SK-N-SH treated with all-trans-retinoic acid at 6 μM for 48 hours (cell line): ENCODE results near the gene OR52A1.
"Not testable (repeated sequence)": the region's sequence is repeated elsewhere in the genome, so short reads cannot be mapped to it uniquely, and the experiment has no call there.

Experiments
- ATAC-seq: fragments of 200-7000 bp; cut with Tn5 transposase; 3 replicates; pipeline ENCODE4 v1.9.1; 2020; ENCODE audit warnings: mild to moderate bottlenecking, moderate library complexity
- ARNTL ChIP-seq: fragments of 450-650 bp; formaldehyde crosslinking; IDR thresholded peaks from 2 replicates; pipeline ENCODE4 v1.5.0; 2020; ENCODE audit warnings: low read depth, mild to moderate bottlenecking, moderate library complexity, borderline replicate concordance
- BACH2 ChIP-seq: fragments of 250-450 bp; sonication (Bioruptor Pico); IDR thresholded peaks from 2 replicates; pipeline ENCODE4 v1.9.0; 2021; ENCODE audit warnings: mild to moderate bottlenecking, borderline replicate concordance
- CSDC2 ChIP-seq: fragments of 250-450 bp; sonication (Bioruptor Pico); IDR thresholded peaks from 2 replicates; pipeline ENCODE4 v1.5.0; 2020; ENCODE audit warnings: mild to moderate bottlenecking, moderate library complexity
- GLIS3 ChIP-seq: fragments of 250-450 bp; sonication (Bioruptor Pico); IDR thresholded peaks from 2 replicates; pipeline ENCODE4 v1.5.0; 2020; ENCODE audit warnings: mild to moderate bottlenecking, moderate library complexity
- ISL1 ChIP-seq: fragments of 250-450 bp; sonication (Bioruptor Pico); IDR thresholded peaks from 2 replicates; pipeline ENCODE4 v2.1.2; 2022; ENCODE audit warnings: mild to moderate bottlenecking, moderate library complexity
- OSR1 ChIP-seq: fragments of 250-450 bp; sonication (Bioruptor Pico); IDR thresholded peaks from 2 replicates; pipeline ENCODE4 v1.8.0; 2022; ENCODE audit warnings: moderate library complexity, mild to moderate bottlenecking, inconsistent platforms
- PPARA ChIP-seq: fragments of 250-450 bp; sonication (Bioruptor Pico); IDR thresholded peaks from 2 replicates; pipeline ENCODE4 v1.5.0; 2020; ENCODE audit warnings: mild to moderate bottlenecking, borderline replicate concordance
- SNAI2 ChIP-seq: fragments of 250-450 bp; sonication (Bioruptor Pico); IDR thresholded peaks from 2 replicates; pipeline ENCODE4 v1.5.0; 2020; ENCODE audit warnings: mild to moderate bottlenecking, moderate library complexity
- TCF4 ChIP-seq: fragments of 250-450 bp; sonication (Bioruptor Pico); IDR thresholded peaks from 2 replicates; pipeline ENCODE4 v1.8.0; 2021; ENCODE audit warnings: mild to moderate bottlenecking, moderate library complexity, borderline replicate concordance
- TOX ChIP-seq: fragments of 250-450 bp; sonication (Bioruptor Pico); IDR thresholded peaks from 2 replicates; pipeline ENCODE4 v1.8.0; 2021; ENCODE audit warnings: mild to moderate bottlenecking, moderate library complexity, borderline replicate concordance
- ZC3H10 ChIP-seq: fragments of 250-450 bp; sonication (Bioruptor Pico); IDR thresholded peaks from 2 replicates; pipeline ENCODE4 v1.5.1; 2021; ENCODE audit warnings: mild to moderate bottlenecking, moderate library complexity
- ZFP3 ChIP-seq: fragments of 250-450 bp; sonication (Bioruptor Pico); IDR thresholded peaks from 2 replicates; pipeline ENCODE4 v1.5.0; 2020; ENCODE audit warnings: mild to moderate bottlenecking, moderate library complexity
- ZFP30 ChIP-seq: fragments of 450-650 bp; formaldehyde crosslinking; IDR thresholded peaks from 2 replicates; pipeline ENCODE4 v1.5.0; 2022; ENCODE audit warnings: mild to moderate bottlenecking, moderate library complexity
- ZNF565 ChIP-seq: fragments of 450-650 bp; formaldehyde crosslinking; conservative IDR thresholded peaks from 2 replicates; pipeline ENCODE4 v1.5.0; 2020; ENCODE audit warnings: low read depth, mild to moderate bottlenecking, moderate library complexity
- ZNF70 ChIP-seq: fragments of 450-650 bp; formaldehyde crosslinking; IDR thresholded peaks from 2 replicates; pipeline ENCODE4 v1.5.0; 2020; ENCODE audit warnings: mild to moderate bottlenecking, moderate library complexity
- ZNF8 ChIP-seq: fragments of 450-650 bp; formaldehyde crosslinking; IDR thresholded peaks from 2 replicates; pipeline ENCODE4 v1.5.0; 2020; ENCODE audit warnings: mild to moderate bottlenecking, moderate library complexity
- TF ChIP-seq, protein P1 (sequence below): fragments of 250-450 bp; sonication (Bioruptor Pico); IDR thresholded peaks from 2 replicates; pipeline ENCODE4 v1.8.0; 2021; ENCODE audit warnings: low read depth, mild to moderate bottlenecking, moderate library complexity, borderline replicate concordance
- TF ChIP-seq, protein P2 (sequence below): fragments of 250-450 bp; sonication (Bioruptor Pico); IDR thresholded peaks from 2 replicates; pipeline ENCODE4 v1.5.1; 2021; ENCODE audit warnings: mild to moderate bottlenecking, moderate library complexity
- TF ChIP-seq, protein P3 (sequence below): fragments of 250-450 bp; sonication (Bioruptor Pico); IDR thresholded peaks from 2 replicates; pipeline ENCODE4 v1.8.0; 2020; ENCODE audit warnings: mild to moderate bottlenecking, moderate library complexity, borderline replicate concordance
- TF ChIP-seq, protein P4 (sequence below): fragments of 250-450 bp; sonication (Bioruptor Pico); IDR thresholded peaks from 2 replicates; pipeline ENCODE4 v1.5.1; 2020; ENCODE audit warnings: low read depth, mild to moderate bottlenecking, moderate library complexity

OR52A1 gene

DNA sequence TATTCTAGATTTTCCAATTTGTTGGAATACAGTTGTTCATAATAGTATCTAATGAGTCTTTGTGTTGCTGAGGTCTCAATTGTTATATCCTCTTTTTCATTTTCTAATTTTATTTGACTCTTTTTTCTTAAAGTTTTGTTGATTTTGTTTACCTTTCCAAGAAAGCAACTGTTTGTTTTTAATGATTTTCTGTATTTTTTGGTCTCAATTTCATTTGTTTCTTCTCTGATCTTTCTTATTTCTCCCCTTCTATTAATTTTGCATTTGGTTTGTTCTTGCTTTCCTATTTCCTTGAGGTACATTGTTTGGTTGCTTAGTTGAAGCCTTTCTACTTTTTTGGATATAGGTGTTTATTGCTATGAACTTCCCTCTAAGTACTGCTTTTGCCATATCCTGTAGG, 5.2 kb upstream of the OR52A1 start:
- TF ChIP-seq ZNF8 (CRISPR knock-in tag): no peak
- no peak for TF ChIP-seq ZFP3
- no peak for TF ChIP-seq ISL1 (CRISPR knock-in tag)
- TF ChIP-seq ZNF70 (CRISPR knock-in tag): no peak
- no peak for TF ChIP-seq PPARA (CRISPR knock-in tag)
- TF ChIP-seq SNAI2 (CRISPR knock-in tag): no peak
- TF ChIP-seq TCF4: no peak
- no peak for TF ChIP-seq ARNTL (CRISPR knock-in tag)
- TF ChIP-seq, protein P1, sequence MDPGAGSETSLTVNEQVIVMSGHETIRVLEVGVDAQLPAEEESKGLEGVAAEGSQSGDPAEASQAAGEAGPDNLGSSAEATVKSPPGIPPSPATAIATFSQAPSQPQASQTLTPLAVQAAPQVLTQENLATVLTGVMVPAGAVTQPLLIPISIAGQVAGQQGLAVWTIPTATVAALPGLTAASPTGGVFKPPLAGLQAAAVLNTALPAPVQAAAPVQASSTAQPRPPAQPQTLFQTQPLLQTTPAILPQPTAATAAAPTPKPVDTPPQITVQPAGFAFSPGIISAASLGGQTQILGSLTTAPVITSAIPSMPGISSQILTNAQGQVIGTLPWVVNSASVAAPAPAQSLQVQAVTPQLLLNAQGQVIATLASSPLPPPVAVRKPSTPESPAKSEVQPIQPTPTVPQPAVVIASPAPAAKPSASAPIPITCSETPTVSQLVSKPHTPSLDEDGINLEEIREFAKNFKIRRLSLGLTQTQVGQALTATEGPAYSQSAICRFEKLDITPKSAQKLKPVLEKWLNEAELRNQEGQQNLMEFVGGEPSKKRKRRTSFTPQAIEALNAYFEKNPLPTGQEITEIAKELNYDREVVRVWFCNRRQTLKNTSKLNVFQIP (CRISPR knock-in tag): no peak
- no peak for TF ChIP-seq ZNF565
- TF ChIP-seq, protein P2, sequence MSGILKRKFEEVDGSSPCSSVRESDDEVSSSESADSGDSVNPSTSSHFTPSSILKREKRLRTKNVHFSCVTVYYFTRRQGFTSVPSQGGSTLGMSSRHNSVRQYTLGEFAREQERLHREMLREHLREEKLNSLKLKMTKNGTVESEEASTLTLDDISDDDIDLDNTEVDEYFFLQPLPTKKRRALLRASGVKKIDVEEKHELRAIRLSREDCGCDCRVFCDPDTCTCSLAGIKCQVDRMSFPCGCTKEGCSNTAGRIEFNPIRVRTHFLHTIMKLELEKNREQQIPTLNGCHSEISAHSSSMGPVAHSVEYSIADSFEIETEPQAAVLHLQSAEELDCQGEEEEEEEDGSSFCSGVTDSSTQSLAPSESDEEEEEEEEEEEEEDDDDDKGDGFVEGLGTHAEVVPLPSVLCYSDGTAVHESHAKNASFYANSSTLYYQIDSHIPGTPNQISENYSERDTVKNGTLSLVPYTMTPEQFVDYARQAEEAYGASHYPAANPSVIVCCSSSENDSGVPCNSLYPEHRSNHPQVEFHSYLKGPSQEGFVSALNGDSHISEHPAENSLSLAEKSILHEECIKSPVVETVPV: no peak
- TF ChIP-seq ZFP30 (CRISPR knock-in tag): no peak
- TF ChIP-seq CSDC2 (CRISPR knock-in tag): no peak
- TF ChIP-seq ZC3H10 (CRISPR knock-in tag): no peak
- no peak for ATAC-seq

DNA sequence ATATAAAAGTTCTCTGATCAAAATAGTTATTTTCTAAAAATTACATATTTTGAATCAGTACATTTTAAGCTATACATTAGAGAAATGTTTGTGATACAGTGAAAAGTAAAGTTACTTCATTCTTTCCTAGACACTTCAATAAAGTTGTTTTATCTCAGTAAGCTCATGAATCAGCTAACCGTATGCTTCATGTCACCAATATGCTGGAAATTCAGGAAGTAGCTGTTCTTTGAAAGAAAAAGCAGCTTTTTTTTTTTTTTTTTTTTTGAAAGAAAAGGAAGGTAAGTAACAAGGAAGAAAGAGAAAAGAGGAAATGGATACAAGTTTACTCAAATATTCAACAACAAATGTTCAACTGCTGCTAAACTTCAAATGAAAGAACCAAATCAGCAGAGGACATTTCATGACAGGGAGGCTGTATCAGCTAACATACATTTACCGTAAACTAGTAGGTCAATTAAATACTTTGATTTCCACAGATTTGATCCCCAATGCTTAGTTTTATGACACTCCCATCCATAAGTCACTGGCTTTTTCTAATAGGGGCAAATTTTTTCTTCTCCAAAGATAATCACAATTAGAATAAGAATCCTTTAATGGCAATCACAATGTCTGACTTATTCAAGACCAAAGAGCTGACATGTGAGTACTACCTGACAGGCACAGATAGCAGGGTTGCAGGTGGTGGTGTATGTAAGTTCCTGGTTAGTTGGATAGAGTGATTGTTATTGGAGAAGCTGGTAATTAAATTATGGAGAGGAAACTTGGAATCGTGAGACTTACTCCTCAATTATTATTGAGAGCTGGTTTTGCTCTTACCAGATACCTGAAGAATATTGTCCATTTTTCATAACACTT, 754 bp downstream of the OR52A1 start:
- TF ChIP-seq ZFP30 (CRISPR knock-in tag) (no peak), ISL1 (CRISPR knock-in tag) (no peak), SNAI2 (CRISPR knock-in tag) (no peak), ZC3H10 (CRISPR knock-in tag) (no peak), OSR1 (CRISPR knock-in tag) (no peak), ARNTL (CRISPR knock-in tag) (no peak), ZFP3 (no peak), BACH2 (no peak), PPARA (CRISPR knock-in tag) (no peak), ZNF70 (CRISPR knock-in tag) (no peak), TOX (no peak)
- TF ChIP-seq, protein P3, sequence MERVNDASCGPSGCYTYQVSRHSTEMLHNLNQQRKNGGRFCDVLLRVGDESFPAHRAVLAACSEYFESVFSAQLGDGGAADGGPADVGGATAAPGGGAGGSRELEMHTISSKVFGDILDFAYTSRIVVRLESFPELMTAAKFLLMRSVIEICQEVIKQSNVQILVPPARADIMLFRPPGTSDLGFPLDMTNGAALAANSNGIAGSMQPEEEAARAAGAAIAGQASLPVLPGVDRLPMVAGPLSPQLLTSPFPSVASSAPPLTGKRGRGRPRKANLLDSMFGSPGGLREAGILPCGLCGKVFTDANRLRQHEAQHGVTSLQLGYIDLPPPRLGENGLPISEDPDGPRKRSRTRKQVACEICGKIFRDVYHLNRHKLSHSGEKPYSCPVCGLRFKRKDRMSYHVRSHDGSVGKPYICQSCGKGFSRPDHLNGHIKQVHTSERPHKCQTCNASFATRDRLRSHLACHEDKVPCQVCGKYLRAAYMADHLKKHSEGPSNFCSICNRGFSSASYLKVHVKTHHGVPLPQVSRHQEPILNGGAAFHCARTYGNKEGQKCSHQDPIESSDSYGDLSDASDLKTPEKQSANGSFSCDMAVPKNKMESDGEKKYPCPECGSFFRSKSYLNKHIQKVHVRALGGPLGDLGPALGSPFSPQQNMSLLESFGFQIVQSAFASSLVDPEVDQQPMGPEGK (CRISPR knock-in tag): no peak
- TF ChIP-seq, protein P4, sequence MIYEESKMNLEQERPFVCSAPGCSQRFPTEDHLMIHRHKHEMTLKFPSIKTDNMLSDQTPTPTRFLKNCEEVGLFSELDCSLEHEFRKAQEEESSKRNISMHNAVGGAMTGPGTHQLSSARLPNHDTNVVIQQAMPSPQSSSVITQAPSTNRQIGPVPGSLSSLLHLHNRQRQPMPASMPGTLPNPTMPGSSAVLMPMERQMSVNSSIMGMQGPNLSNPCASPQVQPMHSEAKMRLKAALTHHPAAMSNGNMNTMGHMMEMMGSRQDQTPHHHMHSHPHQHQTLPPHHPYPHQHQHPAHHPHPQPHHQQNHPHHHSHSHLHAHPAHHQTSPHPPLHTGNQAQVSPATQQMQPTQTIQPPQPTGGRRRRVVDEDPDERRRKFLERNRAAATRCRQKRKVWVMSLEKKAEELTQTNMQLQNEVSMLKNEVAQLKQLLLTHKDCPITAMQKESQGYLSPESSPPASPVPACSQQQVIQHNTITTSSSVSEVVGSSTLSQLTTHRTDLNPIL (CRISPR knock-in tag): no peak
- TF ChIP-seq, protein P2: no peak
- TF ChIP-seq, all 23 proteins: peak for 0
- ATAC-seq: no peak

DNA sequence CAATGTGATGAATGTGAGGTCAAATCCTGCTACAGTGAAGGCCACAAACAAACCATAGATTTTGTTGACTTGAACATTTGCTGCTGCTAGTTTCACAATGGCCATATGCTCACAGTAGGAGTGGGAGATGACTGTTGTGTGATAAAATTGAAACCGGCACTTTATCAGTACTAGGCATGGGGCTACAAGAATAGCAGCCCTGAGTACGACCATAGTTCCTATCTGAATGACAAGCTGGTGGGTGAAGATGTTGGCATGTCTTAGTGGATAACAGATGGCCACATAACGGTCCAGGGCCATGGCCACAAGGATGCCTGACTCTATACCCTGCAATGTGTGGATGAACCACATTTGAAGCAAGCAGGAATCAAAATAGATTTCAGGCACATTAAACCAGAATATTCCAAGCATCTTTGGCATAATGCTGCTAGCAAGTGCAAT, 2.8 kb downstream of the OR52A1 start:
- TF ChIP-seq, protein P2: no peak
- no peak for TF ChIP-seq ZC3H10 (CRISPR knock-in tag)
- TF ChIP-seq GLIS3 (CRISPR knock-in tag): no peak
- no peak for TF ChIP-seq PPARA (CRISPR knock-in tag)
- TF ChIP-seq, protein P3 (CRISPR knock-in tag): no peak
- no peak for TF ChIP-seq ARNTL (CRISPR knock-in tag)
- TF ChIP-seq TOX: no peak
- no peak for TF ChIP-seq ZNF565
- no peak for TF ChIP-seq ZNF8 (CRISPR knock-in tag)
- TF ChIP-seq, protein P4 (CRISPR knock-in tag): no peak
- ATAC-seq: no peak

DNA sequence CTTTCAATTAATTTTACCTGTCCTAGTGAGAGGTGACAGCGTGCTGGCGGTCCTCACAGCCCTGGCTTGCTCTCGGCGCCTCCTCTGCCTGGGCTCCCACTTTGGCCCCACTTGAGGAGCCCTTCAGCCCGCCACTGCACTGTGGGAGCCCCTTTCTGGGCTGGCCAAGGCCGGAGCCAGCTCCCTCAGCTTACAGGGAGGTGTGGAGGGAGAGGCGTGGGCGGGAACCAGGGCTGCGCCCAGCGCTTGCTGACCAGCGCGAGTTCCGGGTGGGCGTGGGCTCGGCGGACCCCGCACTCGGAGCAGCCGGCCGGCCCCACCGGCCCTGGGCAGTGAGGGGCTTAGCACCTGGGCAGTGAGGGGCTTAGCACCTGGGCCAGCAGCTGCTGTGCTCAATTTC, 10.4 kb downstream of the OR52A1 start:
- not testable (repeated sequence) for ATAC-seq
